SH-SY5Y (cell line): Measurements from ENCODE around the gene PCDH9.
A peak's percentile ranks its signal among the peaks of the same experiment; 100 is the strongest.

Experiments
- GATA2 ChIP-seq: IDR thresholded peaks from 2 replicates; pipeline ENCODE4 v1.6.1; 2011; ENCODE audit warnings: mild to moderate bottlenecking, low read depth, low read length
- GATA3 ChIP-seq: IDR thresholded peaks from 2 replicates; pipeline ENCODE4 v1.6.1; 2011; ENCODE audit warnings: low read depth, mild to moderate bottlenecking, low read length, moderate library complexity

PCDH9 gene

GRCh38 chr13:67216864-67217263 is 13.3 kb downstream of the PCDH9 start:
- TF ChIP-seq GATA3 (no peak), GATA2 (no peak)

GRCh38 chr13:67210208-67210607 is 19.9 kb downstream of the PCDH9 start:
- no peak for TF ChIP-seq GATA2
- TF ChIP-seq GATA3 = no peak

- TF ChIP-seq GATA2 (no peak), GATA3 (no peak)
Observed at GRCh38 chr13:67208552-67208951, 21.6 kb downstream of the PCDH9 start.

GRCh38 chr13:67204764-67205163 is 25.4 kb downstream of the PCDH9 start:
- TF ChIP-seq GATA3 = no peak
- no peak for TF ChIP-seq GATA2

- TF ChIP-seq GATA2 (no peak), GATA3 (no peak)
Observed at GRCh38 chr13:67200605-67201004, 29.5 kb downstream of the PCDH9 start.

- no peak for TF ChIP-seq GATA3
- no peak for TF ChIP-seq GATA2
Observed at GRCh38 chr13:67200183-67200582, 30.0 kb downstream of the PCDH9 start.

- TF ChIP-seq GATA3 (no peak), GATA2 (no peak)
Observed at GRCh38 chr13:67197704-67198103, 32.4 kb downstream of the PCDH9 start.

- TF ChIP-seq GATA2 (no peak), GATA3 (no peak)
Observed at GRCh38 chr13:67193979-67194378, 36.2 kb downstream of the PCDH9 start.

- TF ChIP-seq GATA2 (no peak), GATA3 (no peak)
Observed at GRCh38 chr13:67192751-67193150, 37.4 kb downstream of the PCDH9 start.

GRCh38 chr13:67186995-67187569 is 43.1 kb downstream of the PCDH9 start:
- no peak for TF ChIP-seq GATA2
- TF ChIP-seq GATA3 = no peak

- no peak for TF ChIP-seq GATA2
- no peak for TF ChIP-seq GATA3
Observed at GRCh38 chr13:67184247-67184646, 45.9 kb downstream of the PCDH9 start.

- TF ChIP-seq GATA3 = no peak
- no peak for TF ChIP-seq GATA2
Observed at GRCh38 chr13:67183151-67183550, 47.0 kb downstream of the PCDH9 start.

- peak; percentile 80 for TF ChIP-seq GATA3
- peak; percentile 27; the same call in 1 of the 2 replicates for TF ChIP-seq GATA2
Observed at GRCh38 chr13:67175836-67176459, 54.2 kb downstream of the PCDH9 start.

- no peak for TF ChIP-seq GATA2
- no peak for TF ChIP-seq GATA3
Observed at GRCh38 chr13:67168384-67168783, 61.8 kb downstream of the PCDH9 start.

GRCh38 chr13:67167420-67167819 is 62.7 kb downstream of the PCDH9 start:
- TF ChIP-seq GATA2 = no peak
- TF ChIP-seq GATA3 = no peak

- no peak for TF ChIP-seq GATA2
- no peak for TF ChIP-seq GATA3
Observed at GRCh38 chr13:67161176-67161575, 69.0 kb downstream of the PCDH9 start.

GRCh38 chr13:67158903-67159302 is 71.2 kb downstream of the PCDH9 start:
- TF ChIP-seq GATA3 (no peak), GATA2 (no peak)
